ENCODE data around the gene GREM2. TPM values are rescaled to one million over a fixed set of nuclear protein-coding genes. Genes with fewer than 3 reads are reported as not detected.

Gene GREM2
- total RNA-seq, 1 donor from 2014 or later = not detected

DNA sequence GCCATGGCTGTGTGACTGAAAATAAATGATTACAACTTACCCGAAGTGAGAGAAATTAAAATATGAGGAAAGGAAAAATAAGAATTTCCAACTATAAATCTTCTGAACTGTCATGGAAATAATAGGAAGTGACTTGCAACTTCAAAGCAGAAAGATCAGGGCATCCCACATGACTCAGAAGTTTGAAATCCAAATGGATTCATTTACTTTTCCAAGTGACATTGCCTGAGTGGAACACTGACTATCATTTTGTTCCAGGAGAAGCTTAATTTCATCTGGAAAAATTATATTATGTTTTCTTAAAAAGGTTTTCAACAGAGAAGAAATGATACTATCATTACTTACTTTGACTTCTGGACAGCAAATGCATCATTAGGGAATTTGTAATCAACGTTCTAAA lies 110.8 kb downstream of the GREM2 start:
- DNase-seq (ENCODE audit: low read depth in 2 of 2) = peak; percentile 15 to 33

DNA sequence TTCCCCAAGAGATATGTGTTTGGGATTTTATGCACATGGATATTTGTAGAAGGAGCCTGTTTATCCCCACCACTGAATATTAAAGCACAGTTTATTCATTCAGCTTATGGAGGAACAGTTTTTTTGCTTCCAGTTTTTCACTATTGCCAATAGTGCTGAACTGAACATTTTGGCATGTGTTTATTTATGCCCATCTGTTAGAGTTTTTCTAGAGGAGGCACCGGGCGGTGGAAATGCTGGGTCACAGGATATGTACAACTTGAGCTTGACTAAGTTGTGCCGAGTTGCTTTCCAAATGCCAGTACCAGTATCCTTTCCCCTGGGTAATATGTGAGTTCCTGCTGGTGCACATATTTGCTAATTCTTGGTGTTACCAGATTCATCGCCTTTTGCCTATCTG lies 111.3 kb downstream of the GREM2 start:
- DNase-seq (ENCODE audit: low read depth in 2 of 2) = no peak

DNA sequence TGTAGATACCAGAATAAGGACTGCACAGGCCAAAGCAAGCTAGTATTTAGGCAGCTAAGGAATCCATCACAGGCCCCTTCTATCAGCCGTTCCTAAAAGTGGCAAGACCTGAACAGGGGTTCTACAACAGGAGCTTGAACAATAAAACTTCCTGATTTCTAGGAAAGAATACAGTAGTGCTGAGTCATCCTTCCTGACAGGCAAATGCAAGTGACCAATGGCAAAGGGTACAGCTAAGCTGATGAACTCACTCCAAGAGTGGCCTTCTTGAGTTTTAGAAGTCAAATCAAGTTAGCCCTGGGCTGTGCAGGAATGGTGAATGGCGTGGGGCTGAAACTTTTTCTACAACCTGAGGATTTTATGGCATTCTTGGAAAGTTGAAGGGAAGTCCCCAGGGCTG lies 112.9 kb downstream of the GREM2 start:
- peak in 1 of 2 donors; percentile 58 for DNase-seq (ENCODE audit: low read depth in 2 of 2)

DNA sequence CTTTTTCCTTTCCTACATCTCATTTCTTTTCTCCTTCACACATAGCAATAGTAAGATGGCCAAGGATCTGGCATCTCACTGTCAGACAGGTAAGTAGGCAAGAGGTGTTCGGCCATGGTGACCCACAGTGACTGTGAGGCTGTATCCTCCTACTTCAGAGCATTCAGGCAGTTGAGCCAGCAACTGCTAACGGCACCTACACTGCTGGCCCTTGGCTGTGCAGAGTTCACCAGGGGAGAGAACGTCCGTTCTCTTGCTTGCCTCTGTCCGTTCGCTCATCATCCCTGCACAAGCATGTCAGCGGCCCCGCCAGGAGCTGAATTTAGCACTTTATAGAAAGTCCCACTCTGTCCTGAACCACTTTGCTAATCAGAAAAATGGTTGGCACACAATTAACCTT lies 113.6 kb downstream of the GREM2 start:
- DNase-seq (ENCODE audit: low read depth in 2 of 2) = no peak

DNA sequence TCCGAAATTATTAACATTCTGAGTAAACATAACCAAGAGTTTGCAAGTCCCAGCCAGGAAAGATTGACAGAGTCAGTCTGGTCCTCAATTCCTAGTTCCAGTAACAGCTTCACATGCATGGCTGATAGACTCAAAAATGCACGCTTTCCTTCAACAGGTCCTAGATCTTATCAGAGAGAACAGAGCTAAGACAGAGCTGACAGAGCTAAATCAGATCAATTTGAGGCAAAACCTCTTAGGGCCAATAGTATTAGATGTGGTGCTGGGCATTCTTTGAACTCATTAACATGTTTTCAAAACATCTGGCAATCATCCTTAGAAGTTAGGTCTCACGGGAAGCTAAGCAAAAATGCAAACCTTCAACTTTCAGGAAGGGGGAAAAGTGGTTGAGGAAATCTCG lies 114.0 kb downstream of the GREM2 start:
- DNase-seq (ENCODE audit: low read depth in 2 of 2) = no peak

DNA sequence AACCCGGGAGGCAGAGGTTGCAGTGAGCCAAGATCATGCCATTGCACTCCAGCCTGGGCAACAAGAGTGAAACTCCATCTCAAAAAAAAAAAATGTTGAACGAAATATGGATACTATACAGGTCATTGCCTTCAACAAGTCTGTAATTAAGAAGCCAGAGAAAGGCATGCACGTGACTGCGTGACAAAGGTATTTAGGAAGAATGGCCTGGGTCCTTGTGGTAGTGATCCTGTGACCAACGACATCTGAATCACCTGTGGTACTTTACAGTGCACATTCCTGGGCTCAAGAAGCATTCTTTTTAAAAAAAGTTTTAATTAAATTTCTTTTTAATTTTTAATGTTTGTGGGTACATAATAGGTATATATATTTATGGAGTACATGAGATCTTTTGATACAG lies 115.0 kb downstream of the GREM2 start:
- no peak for DNase-seq (ENCODE audit: low read depth in 2 of 2)

DNA sequence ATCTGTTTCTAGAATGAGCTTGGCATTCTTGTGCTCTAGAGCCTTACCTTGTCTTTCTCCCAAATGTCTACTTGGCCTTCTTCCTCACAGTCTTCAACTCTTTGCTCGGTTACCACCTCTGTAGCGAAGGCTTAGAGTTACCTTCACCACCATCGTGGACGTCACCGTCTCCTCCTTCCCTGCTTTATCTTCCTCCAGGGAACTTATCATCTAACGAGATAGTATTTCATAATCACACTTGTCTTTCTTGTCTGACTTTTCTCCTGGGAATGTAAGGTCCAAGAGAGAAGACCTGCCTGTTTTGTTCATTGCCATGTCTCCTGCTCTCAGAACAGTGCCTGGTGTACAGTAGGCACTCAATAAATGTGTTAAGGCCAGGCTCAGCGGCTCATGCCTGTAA lies 115.6 kb downstream of the GREM2 start:
- DNase-seq (ENCODE audit: low read depth in 2 of 2) = no peak

DNA sequence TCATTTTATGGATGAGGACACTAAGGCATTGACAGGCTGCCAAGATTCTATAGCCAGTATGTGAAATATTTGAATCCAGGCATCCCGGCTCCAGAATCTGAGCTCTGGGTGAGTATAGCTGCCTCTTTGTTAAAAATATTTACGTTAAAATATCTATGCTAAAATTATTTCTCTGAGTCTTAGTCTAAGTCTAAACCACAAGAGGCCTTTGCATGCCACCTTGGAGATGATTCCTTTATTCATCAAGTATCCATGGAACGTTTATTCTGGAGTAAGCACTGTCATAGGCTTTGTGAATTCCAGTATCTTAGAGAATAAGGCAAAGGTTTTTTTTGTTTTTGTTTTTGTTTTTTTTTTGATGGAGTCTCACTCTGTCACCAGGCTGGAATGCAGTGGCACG lies 116.4 kb downstream of the GREM2 start:
- no peak for DNase-seq (ENCODE audit: low read depth in 2 of 2)

DNA sequence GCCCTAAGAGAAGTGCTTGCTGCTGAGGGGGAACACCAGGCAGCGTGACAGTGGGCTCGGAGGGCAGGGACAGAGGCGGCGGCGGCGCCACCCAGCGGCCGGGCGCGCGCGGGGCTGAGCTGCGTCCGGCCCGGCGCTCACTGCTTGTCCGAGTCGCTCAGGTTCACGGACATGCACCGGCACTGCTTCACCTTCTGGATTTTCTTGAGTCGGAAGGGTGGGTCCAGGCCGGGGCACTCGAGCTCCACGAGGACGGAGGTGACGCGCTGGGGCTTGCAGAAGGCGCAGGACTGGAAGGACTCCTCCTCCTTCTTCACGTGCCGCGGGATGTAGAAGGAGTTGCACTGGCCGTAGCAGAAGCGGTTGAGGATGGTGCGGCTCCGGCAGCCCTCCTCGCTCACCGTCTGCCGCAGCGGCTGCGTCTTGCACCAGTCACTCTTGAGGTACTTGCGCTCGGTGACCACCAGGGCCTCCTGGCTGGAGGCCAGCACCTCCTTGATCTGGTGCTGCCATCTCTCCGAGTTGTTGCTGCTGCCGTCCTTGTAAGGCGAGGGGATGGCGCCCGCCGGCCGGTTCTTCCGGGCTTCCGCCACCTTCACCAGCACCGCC lies 119.0 kb downstream of the GREM2 start:
- peak in 1 of 2 donors; percentile 56 for DNase-seq (ENCODE audit: low read depth in 2 of 2)

DNA sequence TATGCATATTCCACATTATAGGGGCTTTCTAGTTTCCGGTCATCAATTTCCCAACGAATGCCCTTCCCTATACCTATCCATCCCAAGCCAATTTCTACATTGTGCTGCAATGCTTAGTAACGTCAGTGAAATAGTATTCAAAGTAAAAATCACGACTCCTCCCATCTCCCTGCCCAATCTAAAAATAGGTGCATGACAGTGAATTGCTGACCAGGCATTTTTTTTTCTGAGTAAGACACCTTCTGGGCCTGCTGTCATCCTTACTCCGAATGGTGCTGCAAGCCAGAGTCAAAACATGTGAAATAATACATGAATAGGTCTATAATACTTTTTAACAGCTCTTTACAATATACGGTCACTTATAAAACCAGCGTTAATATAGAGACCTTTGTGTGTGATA lies 120.2 kb downstream of the GREM2 start:
- no peak for DNase-seq (ENCODE audit: low read depth in 2 of 2)

DNA sequence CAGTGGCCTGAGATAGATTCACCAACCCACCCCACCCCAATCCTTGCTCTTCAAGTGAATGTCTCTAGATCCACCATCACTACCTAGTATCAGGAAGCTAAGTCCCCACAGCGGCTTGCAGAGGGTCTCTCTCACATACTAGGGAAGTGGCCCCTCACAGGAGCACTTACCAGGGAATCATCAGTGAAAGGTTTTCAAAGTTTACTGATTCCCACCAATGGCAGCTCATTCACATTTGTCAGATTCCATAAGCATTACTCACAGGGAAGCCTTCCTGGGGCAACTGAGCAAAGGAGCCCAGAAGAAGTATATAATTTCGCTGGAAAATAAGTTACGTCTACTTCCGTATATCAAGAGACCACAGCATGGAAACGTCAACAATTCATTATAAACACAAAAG lies 120.8 kb downstream of the GREM2 start:
- peak in 1 of 2 donors; percentile 76 for DNase-seq (ENCODE audit: low read depth in 2 of 2)

DNA sequence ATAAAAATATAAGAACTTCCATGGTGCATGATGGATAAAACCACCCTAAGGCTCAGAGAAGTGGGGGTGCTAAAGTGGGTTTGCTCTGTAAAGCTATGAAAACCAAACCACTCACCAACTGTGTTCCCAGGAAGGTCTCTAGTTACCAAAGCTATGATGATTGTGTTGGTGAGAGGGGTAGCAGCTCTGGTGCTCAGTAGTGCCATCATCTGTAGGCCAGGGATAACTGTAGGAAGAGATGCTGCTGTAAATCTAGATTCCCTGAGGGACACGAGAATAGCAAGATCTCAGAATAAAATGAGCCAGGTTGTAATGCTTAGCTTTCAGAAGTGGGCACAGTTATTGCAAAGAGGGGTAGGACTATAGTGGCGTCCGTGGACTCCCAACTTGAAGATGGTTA lies 124.5 kb downstream of the GREM2 start:
- no peak for DNase-seq (ENCODE audit: low read depth in 2 of 2)

DNA sequence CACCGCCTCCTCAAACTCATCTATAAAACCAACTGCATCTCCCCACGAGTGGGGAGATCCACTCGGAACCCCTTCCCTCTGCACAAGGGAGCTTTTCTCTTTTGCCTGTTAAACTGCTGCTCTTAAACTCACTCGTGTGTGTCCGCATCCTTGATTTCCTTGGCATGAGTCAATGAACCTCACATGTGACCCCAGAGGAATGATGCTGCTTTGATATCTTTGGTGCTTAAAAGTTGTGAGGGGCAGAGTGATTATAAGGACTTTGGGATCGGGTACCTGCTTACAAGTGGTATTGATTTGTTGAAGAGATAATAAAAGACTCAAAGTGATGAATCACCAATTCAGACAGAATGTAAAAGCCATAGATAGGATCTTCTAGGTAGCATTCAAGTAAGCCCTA lies 125.3 kb downstream of the GREM2 start:
- DNase-seq (ENCODE audit: low read depth in 2 of 2) = no peak

DNA sequence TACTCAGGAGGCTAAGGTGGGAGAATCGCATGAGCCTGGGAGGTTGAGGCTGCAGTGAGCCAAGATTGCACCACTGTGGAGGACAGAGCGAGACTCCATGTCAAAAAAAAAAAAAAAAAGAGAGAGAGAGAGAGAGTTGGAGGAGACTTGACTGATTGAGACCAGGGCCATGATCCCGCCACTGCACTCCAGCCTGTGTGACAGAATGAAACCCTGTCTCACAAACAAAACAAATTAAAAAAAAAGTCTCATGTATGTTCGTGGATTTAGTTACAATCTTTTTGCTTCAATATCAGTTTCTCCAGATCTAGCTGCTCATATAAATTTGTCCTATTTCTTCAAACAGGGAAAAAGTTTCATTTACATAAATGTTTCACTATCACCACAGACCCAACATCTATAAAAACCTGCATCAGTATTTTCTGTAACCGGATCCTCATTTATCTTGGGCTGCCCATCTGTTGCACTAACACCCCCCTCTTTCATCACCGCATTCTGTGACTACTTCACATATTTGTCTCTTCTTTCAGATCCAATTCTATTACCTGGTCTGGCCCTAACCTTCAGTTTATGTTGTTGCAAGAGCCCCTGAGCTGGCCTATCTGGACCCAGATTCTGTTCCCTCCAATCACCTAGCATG lies 127.0 kb downstream of the GREM2 start:
- no peak for DNase-seq (ENCODE audit: low read depth in 2 of 2)

DNA sequence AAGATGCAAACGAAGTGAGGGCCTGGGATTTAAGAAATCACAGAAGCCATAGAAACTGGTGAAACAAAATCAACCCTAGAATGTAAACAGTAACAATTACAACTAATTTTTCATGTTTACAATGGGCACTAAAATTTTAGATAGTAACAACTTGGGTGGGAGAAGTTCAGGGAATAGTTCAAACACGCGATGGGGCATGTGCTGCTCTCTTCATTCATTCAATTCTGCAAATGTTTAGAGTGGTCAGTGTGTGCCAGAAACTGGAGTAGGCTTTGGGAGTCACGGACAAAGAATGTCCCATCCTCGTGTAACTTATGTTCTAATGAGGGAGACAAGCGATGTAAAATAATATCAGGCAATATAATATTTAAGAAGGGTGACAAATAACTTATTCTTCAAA lies 133.4 kb downstream of the GREM2 start:
- no peak for DNase-seq (ENCODE audit: low read depth in 2 of 2)

DNA sequence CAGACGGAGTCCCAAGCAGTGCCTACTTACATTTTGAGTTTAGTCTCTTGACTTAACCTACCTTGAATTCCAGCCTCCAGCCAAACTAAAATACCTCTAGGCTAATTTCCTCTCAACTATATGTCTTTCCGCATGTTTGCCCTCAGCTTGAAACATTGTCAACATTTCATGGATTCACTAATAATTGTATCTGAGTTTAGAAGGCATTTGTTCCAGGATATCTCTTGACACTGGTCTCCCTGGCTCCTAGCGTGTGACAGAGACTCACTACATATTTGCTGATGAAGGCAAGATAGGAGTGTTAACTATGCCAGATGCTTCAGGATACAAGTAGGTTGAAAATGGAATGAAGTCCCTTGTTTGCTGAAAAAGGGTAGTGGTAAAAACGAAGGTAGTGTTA lies 136.1 kb downstream of the GREM2 start:
- DNase-seq (ENCODE audit: low read depth in 2 of 2) = no peak

DNA sequence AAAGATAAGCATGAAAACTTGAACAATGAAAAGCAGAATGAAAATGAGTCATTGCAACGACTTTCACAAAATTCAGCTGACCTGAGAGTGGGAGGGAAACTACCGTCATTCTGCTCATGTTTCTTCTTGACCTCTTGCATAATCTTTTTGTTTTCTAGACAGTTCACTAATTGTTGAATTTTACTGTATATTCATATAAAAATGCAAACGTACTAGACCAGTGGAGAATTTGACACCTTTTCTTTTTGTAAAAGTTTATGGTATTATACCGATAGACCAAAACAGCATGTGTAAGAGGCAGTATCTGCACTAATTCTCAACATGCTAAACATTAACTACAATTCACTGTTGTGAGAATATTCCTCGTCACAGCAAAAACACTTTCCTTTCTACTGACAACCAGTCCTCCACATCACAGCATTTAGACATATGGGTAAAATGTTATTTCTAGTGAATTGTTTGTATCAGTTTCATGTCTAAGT lies 137.8 kb downstream of the GREM2 start:
- DNase-seq (ENCODE audit: low read depth in 2 of 2) = peak in 1 of 2 donors; percentile 19

DNA sequence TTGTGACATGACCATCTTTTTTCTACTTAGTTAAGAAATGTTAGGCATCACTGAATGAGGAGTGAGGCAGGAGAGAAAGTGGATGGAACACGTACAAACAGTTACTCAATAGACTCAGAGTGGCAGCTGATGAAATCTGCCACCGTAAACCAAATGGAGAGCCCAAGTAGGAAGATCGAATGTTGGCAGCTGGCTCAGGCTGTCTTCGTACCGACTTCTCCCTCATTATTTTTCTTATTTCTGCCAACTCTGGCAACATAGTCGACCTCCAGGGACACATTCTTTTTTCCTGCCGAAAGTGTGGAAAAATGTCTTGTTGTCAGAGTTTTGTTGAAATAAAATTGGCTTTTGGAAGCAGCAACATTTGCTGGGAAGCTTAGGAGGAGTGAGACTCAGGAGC lies 143.3 kb downstream of the GREM2 start:
- no peak for DNase-seq (ENCODE audit: low read depth in 2 of 2)

DNA sequence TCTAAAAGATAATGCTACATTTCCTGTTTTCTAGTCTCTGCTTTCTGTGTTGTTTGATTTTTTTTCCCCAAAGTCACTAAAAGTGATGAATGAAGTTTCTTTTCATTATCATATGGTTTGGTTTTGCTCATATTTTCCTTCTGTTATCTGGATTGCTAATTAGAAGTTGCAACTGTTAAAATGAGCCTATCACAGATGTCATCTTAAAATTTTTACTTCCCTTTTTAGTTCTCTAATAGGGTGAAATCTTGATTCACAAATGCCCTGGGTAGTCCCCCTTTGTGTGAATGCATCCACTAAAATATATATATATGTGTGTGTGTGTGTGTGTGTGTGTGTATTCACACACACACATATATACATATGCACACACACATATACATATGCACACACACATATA lies 144.1 kb downstream of the GREM2 start:
- DNase-seq (ENCODE audit: low read depth in 2 of 2) = no peak

DNA sequence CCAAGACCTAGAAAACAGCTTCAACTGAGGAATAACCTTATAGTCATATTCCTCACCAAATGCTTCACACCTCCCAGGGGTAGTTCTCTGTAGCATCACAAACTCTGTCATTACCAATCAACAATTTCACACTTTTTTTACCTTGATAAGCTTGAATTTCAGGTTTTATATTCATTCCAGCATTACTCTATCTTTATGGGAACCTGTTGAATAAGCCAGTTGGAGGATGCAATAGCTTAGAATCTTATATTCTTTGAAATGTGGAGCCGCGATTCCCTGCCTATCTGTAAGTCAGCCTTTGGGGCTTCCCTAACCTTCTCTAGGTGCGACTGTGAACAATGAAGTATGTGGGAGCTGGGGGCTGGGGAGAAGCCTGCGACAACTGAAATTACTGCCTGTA lies 145.4 kb downstream of the GREM2 start:
- DNase-seq (ENCODE audit: low read depth in 2 of 2) = no peak

DNA sequence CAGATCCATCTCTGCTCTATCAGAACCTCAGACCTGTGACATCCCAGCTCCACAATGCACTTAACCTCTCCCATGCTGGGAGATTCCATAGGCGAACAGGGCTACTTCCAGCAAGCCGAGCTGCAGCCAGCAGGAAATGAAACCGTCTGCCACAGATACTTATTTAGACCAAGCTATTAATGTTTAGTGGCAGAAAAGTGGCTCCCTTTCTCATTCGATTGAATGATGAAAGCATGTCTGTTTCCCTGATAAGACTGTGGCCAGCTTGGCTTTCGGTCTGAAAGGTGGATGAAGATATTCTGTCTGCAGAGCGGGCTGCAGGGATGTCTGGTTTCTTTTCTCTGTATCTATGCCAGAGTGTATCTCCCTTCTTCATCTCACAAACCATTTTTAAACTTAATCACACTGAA lies 146.4 kb downstream of the GREM2 start:
- DNase-seq (ENCODE audit: low read depth in 2 of 2) = peak in 1 of 2 donors; percentile 5

DNA sequence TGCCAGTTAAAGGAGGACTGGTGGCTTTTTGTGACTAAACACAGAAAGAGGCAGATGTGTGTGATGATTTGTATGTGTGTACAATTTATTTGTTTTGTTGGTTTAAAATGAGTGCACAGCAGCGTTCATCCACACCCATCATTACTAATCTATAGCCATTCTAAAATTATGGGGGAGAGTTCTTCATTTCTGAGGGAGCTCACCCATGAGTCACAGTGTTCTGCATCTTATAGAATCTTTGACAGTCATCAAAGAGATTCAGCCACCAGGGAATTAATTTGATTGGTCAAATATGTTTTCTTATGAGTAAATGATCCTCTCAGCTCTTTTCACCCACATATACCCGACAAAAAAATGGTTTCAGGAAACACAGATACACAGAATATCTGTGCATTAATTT lies 147.9 kb downstream of the GREM2 start:
- DNase-seq (ENCODE audit: low read depth in 2 of 2) = no peak

DNA sequence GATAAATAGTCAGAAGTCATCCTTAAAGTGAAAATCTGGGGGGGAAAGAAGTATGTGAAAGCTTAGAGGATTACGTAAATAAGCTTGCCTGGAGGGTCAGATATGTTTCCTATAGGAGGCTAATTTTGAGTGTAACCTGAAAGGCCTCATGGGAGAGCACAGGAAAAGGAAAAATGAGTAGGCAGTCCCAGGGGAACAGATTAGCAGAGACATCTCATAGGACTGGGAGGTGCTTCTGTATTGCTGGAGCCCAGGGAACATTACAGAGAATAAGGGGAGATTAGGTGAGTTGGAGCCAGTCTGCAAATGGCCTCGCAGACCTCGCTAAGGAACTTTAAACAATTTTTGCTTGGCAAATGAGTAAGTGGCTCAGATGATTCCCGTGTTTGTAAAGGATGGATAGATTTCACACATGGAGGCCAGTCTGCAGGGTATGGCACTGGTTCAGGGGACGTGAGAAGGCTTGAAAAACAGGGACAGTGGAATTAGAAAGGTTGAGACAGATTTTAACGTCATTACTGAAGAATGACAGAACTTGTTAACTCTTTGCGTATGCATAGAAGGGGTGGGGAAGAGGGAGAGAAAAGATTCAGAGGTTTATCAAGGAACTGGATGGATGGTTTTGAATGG lies 149.1 kb downstream of the GREM2 start:
- no peak for DNase-seq (ENCODE audit: low read depth in 2 of 2)
